ENCODE results near the gene OR11L1. TPM values are rescaled to one million over a fixed set of nuclear protein-coding genes. Genes with fewer than 3 reads are reported as not detected.

OR11L1 gene
- total RNA-seq = not detected

- no peaks in the 10 kb centered on the region for H3K9me3 ChIP-seq
- no peak for TF ChIP-seq POLR2A (IDR thresholded peaks at IDR 0.05; ENCODE audit: low read depth)
- no peak for TF ChIP-seq CTCF (IDR thresholded peaks at IDR 0.05)
- TF ChIP-seq EP300 (IDR thresholded peaks at IDR 0.05) = no peak
- no peak for TF ChIP-seq POLR2AphosphoS5 (IDR thresholded peaks at IDR 0.05)
- no peaks in the 10 kb centered on the region for H3K36me3 ChIP-seq
- no peak within 1 kb of the TSS for H3K4me3 ChIP-seq
- intact Hi-C loops (cut with DNase I) = no loop called here
- H3K27ac ChIP-seq (replicated peaks in 1 of 4) = no peak within 1 kb of the TSS
- no peaks in the 10 kb centered on the region for H3K27me3 ChIP-seq
- H3K4me1 ChIP-seq = no peaks in the 10 kb centered on the region
- no peak for DNase-seq (ENCODE audit: extremely low spot score)
- 90% methylated on average over 2 of the region's 2 CpGs for WGBS
These were observed at the start of gene OR11L1 for GRCh38 chr1:247841796-247842195. TSS of gene OR11L1 (minus strand) at chr1:247841896. CDS start at chr1:247841896, 0 bp downstream.

- no peak overlapping the region for H3K27ac ChIP-seq (replicated peaks in 1 of 4)
- TF ChIP-seq EP300 (IDR thresholded peaks at IDR 0.05) = no peak
- TF ChIP-seq POLR2A (IDR thresholded peaks at IDR 0.05; ENCODE audit: low read depth) = no peak
- TF ChIP-seq CTCF (IDR thresholded peaks at IDR 0.05) = no peak
- TF ChIP-seq POLR2AphosphoS5 (IDR thresholded peaks at IDR 0.05) = no peak
- no peak overlapping the region for H3K4me3 ChIP-seq
- H3K9me3 ChIP-seq = no peaks in the 10 kb centered on the region
- H3K27me3 ChIP-seq = no peaks in the 10 kb centered on the region
- intact Hi-C loops (cut with DNase I) = no loop called here
- H3K36me3 ChIP-seq = peaks cover 0 to 3% (median 0%) of the 10 kb centered on the region in 4 donors
- DNase-seq (ENCODE audit: extremely low spot score) = peak; percentile 53
- H3K4me1 ChIP-seq = no peaks in the 10 kb centered on the region
- WGBS = 87% methylated on average over 10 of the region's 10 CpGs
These were observed 43.2 kb upstream of the OR11L1 start for GRCh38 chr1:247884797-247885413.

GRCh38 chr1:247883346-247883745, 41.6 kb upstream of the OR11L1 start:
- Histone ChIP-seq H3K27ac (replicated peaks in 1 of 4) (no peak overlapping the region), H3K4me1 (no peaks in the 10 kb centered on the region), H3K27me3 (no peaks in the 10 kb centered on the region), H3K9me3 (no peaks in the 10 kb centered on the region), H3K4me3 (no peak overlapping the region), H3K36me3 (peaks cover 0 to 3% (median 0%) of the 10 kb centered on the region in 4 donors)
- intact Hi-C loops (cut with DNase I) = no loop called here
- no peak for DNase-seq (ENCODE audit: extremely low spot score)
- TF ChIP-seq POLR2AphosphoS5 (IDR thresholded peaks at IDR 0.05) (no peak), EP300 (IDR thresholded peaks at IDR 0.05) (no peak)
- 82% methylated on average over 5 of the region's 9 CpGs for WGBS

GRCh38 chr1:247865416-247865815, 23.7 kb upstream of the OR11L1 start:
- intact Hi-C loops (cut with DNase I) = no loop called here

GRCh38 chr1:247864644-247865043, 22.9 kb upstream of the OR11L1 start:
- H3K36me3 ChIP-seq = peaks cover 0 to 57% (median 0%) of the 10 kb centered on the region in 4 donors
- WGBS = 85% methylated on average over 17 of the region's 17 CpGs
- intact Hi-C loops (cut with DNase I) = no loop called here
- H3K4me1 ChIP-seq = no peaks in the 10 kb centered on the region
- H3K9me3 ChIP-seq = no peaks in the 10 kb centered on the region
- TF ChIP-seq POLR2A (IDR thresholded peaks at IDR 0.05; ENCODE audit: low read depth) (no peak), POLR2AphosphoS5 (IDR thresholded peaks at IDR 0.05) (no peak), EP300 (IDR thresholded peaks at IDR 0.05) (no peak)
- H3K27me3 ChIP-seq = no peaks in the 10 kb centered on the region
- H3K4me3 ChIP-seq = no peak overlapping the region
- no peak overlapping the region for H3K27ac ChIP-seq (replicated peaks in 1 of 4)
- DNase-seq (ENCODE audit: extremely low spot score) = no peak

More at GRCh38 chr1:247865416-247865815, 23.7 kb upstream of the OR11L1 start:
- Histone ChIP-seq H3K4me3 (no peak overlapping the region), H3K27me3 (no peaks in the 10 kb centered on the region), H3K4me1 (no peaks in the 10 kb centered on the region), H3K36me3 (peaks cover 0 to 65% (median 0%) of the 10 kb centered on the region in 4 donors), H3K27ac (replicated peaks in 1 of 4) (no peak overlapping the region), H3K9me3 (no peaks in the 10 kb centered on the region)
- DNase-seq (ENCODE audit: extremely low spot score) = no peak
- TF ChIP-seq EP300 (IDR thresholded peaks at IDR 0.05) (no peak), POLR2A (IDR thresholded peaks at IDR 0.05; ENCODE audit: low read depth) (no peak), POLR2AphosphoS5 (IDR thresholded peaks at IDR 0.05) (no peak), CTCF (IDR thresholded peaks at IDR 0.05) (no peak)
- WGBS = 75% methylated on average over 6 of the region's 6 CpGs

Measured in esophagus muscularis mucosa (tissue), 4 donors.